A549 (cell line): Measurements from ENCODE around the gene ZNF772. TPM values are rescaled to one million over a fixed set of nuclear protein-coding genes. Genes with fewer than 3 reads are reported as not detected.
"Not testable (repeated sequence)": the region's sequence is repeated elsewhere in the genome, so short reads cannot be mapped to it uniquely, and the experiment has no call there.

Source experiments
- ATAC-seq, 2 experiments: fragments of 200-7000 bp in 1 of 2; fragments of >200 bp in 1 of 2; cut with Nextera tagmentation in 1 of 2; cut with Tn5 transposase in 1 of 2; 3 replicates each; pipeline versions ENCODE4 v1.8.0 to v1.9.1; 2018 to 2020; ENCODE audit warnings: mild to moderate bottlenecking in 1 of 2, moderate library complexity in 1 of 2
- CTCF ChIA-PET: fragments of 300-600 bp; sonication (Branson Sonifier 250); formaldehyde crosslinking; extraction: SDS; loops from one replicate; lab custom pipeline; 2021; ENCODE audit warnings: antibody characterized with exemption, inconsistent platforms; lab: Yijun Ruan, JAX
- POLR2A ChIA-PET: fragments of 350-600 bp; formaldehyde crosslinking; extraction: SDS; loops from one replicate; lab custom pipeline; 2021; ENCODE audit warnings: antibody characterized with exemption, inconsistent platforms; lab: Yijun Ruan, JAX
- DNase-seq, 2 experiments: peaks; one replicate each; pipeline versions ENCODE4 v3.0.0 to v3.0.0-alpha.2; 2011 to 2016; ENCODE audit warnings: low read depth in 1 of 2, low spot score in 1 of 2
- FAIRE-seq: peaks from 2 replicates; lab custom pipeline; 2011; peaks lifted over from hg19 to GRCh38; lab: Jason Lieb, UNC
- H3K27ac ChIP-seq, 2 experiments: fragments of >200 bp; sonication (Bioruptor Twin); formaldehyde crosslinking; 3 replicates each; pipeline ENCODE4 v1.5.1; 2016 to 2017
- H3K4me1 ChIP-seq: fragments of >200 bp; sonication (Bioruptor Twin); formaldehyde crosslinking; 3 replicates; pipeline ENCODE4 v1.6.1; 2016
- H3K4me2 ChIP-seq: fragments of >200 bp; sonication (Bioruptor Twin); formaldehyde crosslinking; 3 replicates; pipeline ENCODE4 v1.6.1; 2016
- H3K4me3 ChIP-seq: fragments of >200 bp; sonication (Bioruptor Twin); formaldehyde crosslinking; 3 replicates; pipeline ENCODE4 v1.5.1; 2016
- H3K9me3 ChIP-seq: fragments of >200 bp; sonication (Bioruptor Twin); formaldehyde crosslinking; 3 replicates; pipeline ENCODE4 v1.6.1; 2016
- CBX2 ChIP-seq: fragments of 200-600 bp; sonication (generic); IDR thresholded peaks from 2 replicates; pipeline ENCODE4 v1.6.1; 2016; ENCODE audit warnings: low read depth, mild to moderate bottlenecking, borderline replicate concordance
- E2F6 ChIP-seq: IDR thresholded peaks from 2 replicates; pipeline ENCODE4 v1.6.1; 2012; ENCODE audit warnings: low read depth, borderline replicate concordance
- GATA3 ChIP-seq: IDR thresholded peaks from 2 replicates; pipeline ENCODE4 v1.6.1; 2012; ENCODE audit warnings: borderline replicate concordance
- JUN ChIP-seq, 2 experiments: fragments of >200 bp; sonication (Bioruptor Twin); formaldehyde crosslinking; IDR thresholded peaks; 2 replicates in 1 of 2; 3 replicates in 1 of 2; pipeline ENCODE4 v1.6.1; 2016 to 2017
- KDM1A ChIP-seq: fragments of 200-600 bp; sonication (generic); IDR thresholded peaks from 2 replicates; pipeline ENCODE4 v1.6.1; 2016; ENCODE audit warnings: low read depth, mild to moderate bottlenecking
- MAX ChIP-seq: IDR thresholded peaks from 2 replicates; pipeline ENCODE4 v1.6.1; 2012
- PHF8 ChIP-seq: fragments of 200-600 bp; sonication (generic); IDR thresholded peaks from 2 replicates; pipeline ENCODE4 v1.6.1; 2016; ENCODE audit warnings: low read depth, mild to moderate bottlenecking, antibody characterized with exemption, moderate library complexity, borderline replicate concordance
- POLR2A ChIP-seq: IDR thresholded peaks from 2 replicates; pipeline ENCODE4 v1.6.1; 2012; ENCODE audit warnings: mild to moderate bottlenecking, low read length
- WGBS: methylation state at CpG from one replicate; pipeline ENCODE4 v1.1.6; 2017; ENCODE audit errors: missing lambda C conversion rate; 5-methylcytosine and 5-hydroxymethylcytosine counted together
- polyA plus RNA-seq, 4 experiments: library from polyadenylated mRNA; depleted of rRNA in 3 of 4; stranded (reverse); fragments of >200 nt; fragmentation: RNase III in 1 of 4; extraction: RNeasy Plus Mini Kit Qiagen cat#74134 plus additional on column Dnase treatment in 1 of 4; gene quantifications; 2 replicates in 3 of 4; 3 replicates in 1 of 4; pipeline ENCODE4 v1.2.3, GENCODE V29; 2011 to 2017

Gene ZNF772
- polyA plus RNA-seq, 2 of the 4 experiments (the other 2 are of a cell fraction), result 2.0 to 3.2 TPM

- TF ChIP-seq PHF8 (no peak), CBX2 (no peak)
Measured at GRCh38 chr19:57506163-57506562, 28.8 kb upstream of the ZNF772 start (continued).

GRCh38 chr19:57500400-57500799 is 23.0 kb upstream of the ZNF772 start:
- peaks cover 83% of the 10 kb centered on the region for H3K9me3 ChIP-seq
- peak overlapping the region; percentile 88 for H3K4me3 ChIP-seq
- ATAC-seq, result peak in 1 of 2 experiments; percentile 46; a peak in 3 of 6 replicates
- H3K4me1 ChIP-seq, DNase-seq, H3K27ac ChIP-seq, CTCF ChIA-PET: not testable (repeated sequence)
- peak overlapping the region; percentile 69 for H3K4me2 ChIP-seq
- 17% methylated on average over 2 of the region's 4 CpGs for WGBS
- POLR2A ChIA-PET, result interaction anchor here (1.0 kb wide), 2 partner anchors 13 to 78 kb away, joined by 5 to 6 read pairs; partner anchors contain the start of genes ZNF416 and ZNF419
- FAIRE-seq, result peak; percentile 81

- FAIRE-seq, result peak; percentile 94
Measured at GRCh38 chr19:57499680-57500395, 22.5 kb upstream of the ZNF772 start, which contains the start of gene ZNF773. TSS of gene ZNF773 (plus strand) at chr19:57499938. CDS start at chr19:57500081, 143 bp downstream.

GRCh38 chr19:57499332-57499679 is 21.9 kb upstream of the ZNF772 start:
- CTCF ChIA-PET, DNase-seq, ATAC-seq, FAIRE-seq, H3K27ac ChIP-seq, H3K4me1 ChIP-seq: not testable (repeated sequence)
- Histone ChIP-seq H3K4me2 (peak overlapping the region; percentile 69; the same call in 2 of the 3 replicates), H3K4me3 (peak overlapping the region; percentile 88; the same call in 2 of the 3 replicates), H3K9me3 (peaks cover 87% of the 10 kb centered on the region)
- POLR2A ChIA-PET, result interaction anchor here (0.9 to 1.0 kb wide), 3 partner anchors 12 to 207 kb away, joined by 4 to 6 read pairs (median 5); partner anchors contain the start of genes ZNF416 and ZNF419

More at GRCh38 chr19:57499680-57500395, 22.5 kb upstream of the ZNF772 start, which contains the start of gene ZNF773:
- H3K4me3 ChIP-seq, result peak within 1 kb of the TSS; percentile 88
- peak within 1 kb of the TSS; percentile 85 to 90 for H3K27ac ChIP-seq
- POLR2A ChIA-PET, result interaction anchor here (0.9 to 1.0 kb wide), 3 partner anchors 12 to 207 kb away, joined by 4 to 6 read pairs (median 5); partner anchors contain the start of genes ZNF416 and ZNF419
- not testable (repeated sequence) for H3K4me1 ChIP-seq
- TF ChIP-seq POLR2A (peak; percentile 71), MAX (peak; percentile 72), JUN (IDR thresholded peaks at IDR 0.05) (peak in 1 of 2 experiments; percentile 50; a peak in 1 of 5 replicates), PHF8 (peak; percentile 49; the same call in 1 of the 2 replicates), E2F6 (peak; percentile 62; the same call in 1 of the 2 replicates)
- TF ChIP-seq, all 56 proteins: peak for 5; not testable (repeated sequence) for 51
- peak within 1 kb of the TSS; percentile 69 for H3K4me2 ChIP-seq
- DNase-seq (peak; percentile 81 to 98), ATAC-seq (peak; percentile 100)
- peaks cover 84% of the 10 kb centered on the region for H3K9me3 ChIP-seq
- WGBS, result 2% methylated on average over 43 of the region's 69 CpGs
- CTCF ChIA-PET, result not testable (repeated sequence)

GRCh38 chr19:57488299-57488644 is 10.9 kb upstream of the ZNF772 start:
- H3K27ac ChIP-seq, FAIRE-seq, DNase-seq, ATAC-seq, H3K4me1 ChIP-seq, CTCF ChIA-PET: not testable (repeated sequence)
- Histone ChIP-seq H3K4me3 (peak overlapping the region; percentile 82), H3K9me3 (peaks cover 77% of the 10 kb centered on the region), H3K4me2 (peak overlapping the region; percentile 60)
- WGBS, result no CpG with 5 or more reads among the region's 1 CpG
- POLR2A ChIA-PET, result interaction anchor here (1.1 kb wide), 1 partner anchor 11 kb away, joined by 6 read pairs; the partner anchor contains the start of gene ZNF773

- TF ChIP-seq JUN (IDR thresholded peaks at IDR 0.05), result peak in 1 of 2 experiments; percentile 54; a peak in 1 of 5 replicates
- peak; percentile 45 for TF ChIP-seq POLR2A
- TF ChIP-seq KDM1A, result peak; percentile 25; the same call in 1 of the 2 replicates
- TF ChIP-seq PHF8, result peak; percentile 48
- peak; percentile 30; the same call in 1 of the 2 replicates for TF ChIP-seq MAX
- TF ChIP-seq GATA3, result peak; percentile 51; the same call in 1 of the 2 replicates
- TF ChIP-seq, all 56 proteins: peak for 6; not testable (repeated sequence) for 50
- H3K4me2 ChIP-seq, result peak within 1 kb of the TSS; percentile 60
- DNase-seq (peak; percentile 88 to 93), ATAC-seq (peak; percentile 99 to 100), FAIRE-seq (peak; percentile 78)
- WGBS, result 4% methylated on average over 28 of the region's 69 CpGs
- CTCF ChIA-PET, H3K4me1 ChIP-seq: not testable (repeated sequence)
- H3K4me3 ChIP-seq, result peak within 1 kb of the TSS; percentile 82
- POLR2A ChIA-PET, result interaction anchor here (1.1 kb wide), 1 partner anchor 12 kb away, joined by 6 read pairs; the partner anchor contains the start of gene ZNF773
- H3K9me3 ChIP-seq, result peaks cover 71% of the 10 kb centered on the region
- H3K27ac ChIP-seq, result peak within 1 kb of the TSS; percentile 69 to 87
Measured at GRCh38 chr19:57487477-57488298, 10.3 kb upstream of the ZNF772 start, which contains the start of gene ZNF419. TSS of gene ZNF419 (plus strand) at chr19:57487750. CDS start at chr19:57487951, 201 bp downstream.
